H9 (cell line): ENCODE results near the gene ATP2A1. TPM values are rescaled to one million over a fixed set of nuclear protein-coding genes. Genes with fewer than 3 reads are reported as not detected.

Source experiments
- DNase-seq: peaks from one replicate; pipeline ENCODE4 v3.0.0-alpha.2; 2017
- H2AFZ ChIP-seq: one replicate; pipeline ENCODE4 v1.6.1; 2013; ENCODE audit warnings: mild to moderate bottlenecking, low read length, control low read depth, moderate library complexity
- H2AK5ac ChIP-seq: 2 replicates; pipeline ENCODE4 v1.6.1; 2013; ENCODE audit warnings: low read length, control low read depth, mixed read lengths; ENCODE audit not compliant: insufficient read length
- H2BK120ac ChIP-seq: one replicate; pipeline ENCODE4 v1.6.1; 2013; ENCODE audit warnings: low read depth, mild to moderate bottlenecking, low read length, control low read depth, inconsistent platforms; ENCODE audit not compliant: poor library complexity, severe bottlenecking
- H2BK12ac ChIP-seq: 2 replicates; pipeline ENCODE4 v1.6.1; 2013; ENCODE audit warnings: low read length, control low read depth, mixed read lengths, low read depth; ENCODE audit not compliant: insufficient read length
- H2BK15ac ChIP-seq: 2 replicates; pipeline ENCODE4 v1.6.1; 2013; ENCODE audit warnings: low read depth, low read length, control low read depth
- H2BK20ac ChIP-seq: one replicate; pipeline ENCODE4 v1.6.1; 2013; ENCODE audit warnings: low read depth, mild to moderate bottlenecking, low read length, control low read depth, inconsistent platforms; ENCODE audit not compliant: poor library complexity, severe bottlenecking
- H2BK5ac ChIP-seq: 2 replicates; pipeline ENCODE4 v1.6.1; 2013; ENCODE audit warnings: low read length, control low read depth, mixed read lengths; ENCODE audit not compliant: insufficient read length
- H3K14ac ChIP-seq: 2 replicates; pipeline ENCODE4 v1.6.1; 2013; ENCODE audit warnings: low read length, control low read depth; ENCODE audit not compliant: insufficient read depth
- H3K18ac ChIP-seq: 2 replicates; pipeline ENCODE4 v1.6.1; 2013; ENCODE audit warnings: low read depth, mild to moderate bottlenecking, mixed read lengths, low read length, control low read depth; ENCODE audit not compliant: insufficient read length
- H3K23ac ChIP-seq: 2 replicates; pipeline ENCODE4 v1.6.1; 2013; ENCODE audit warnings: low read length, control low read depth, mixed read lengths, low read depth; ENCODE audit not compliant: insufficient read length
- H3K23me2 ChIP-seq: 2 replicates; pipeline ENCODE4 v1.6.1; 2013; ENCODE audit warnings: low read depth, mild to moderate bottlenecking, mixed read lengths, low read length, control low read depth; ENCODE audit not compliant: insufficient read length, poor library complexity, severe bottlenecking
- H3K27ac ChIP-seq: 2 replicates; pipeline ENCODE4 v1.5.1; 2013; ENCODE audit warnings: low read length, control low read depth, mixed read lengths, low read depth; ENCODE audit not compliant: insufficient read length
- H3K27me3 ChIP-seq: 2 replicates; pipeline ENCODE4 v1.6.1; 2013; ENCODE audit warnings: low read length, control low read depth, inconsistent platforms; ENCODE audit not compliant: insufficient read depth
- H3K4ac ChIP-seq: 2 replicates; pipeline ENCODE4 v1.6.1; 2013; ENCODE audit warnings: low read depth, mild to moderate bottlenecking, control low read depth, inconsistent platforms, low read length, moderate library complexity
- H3K4me1 ChIP-seq: 2 replicates; pipeline ENCODE4 v1.6.1; 2013; ENCODE audit warnings: low read length, control low read depth, inconsistent platforms; ENCODE audit not compliant: insufficient read depth
- H3K4me2 ChIP-seq: 2 replicates; pipeline ENCODE4 v1.6.1; 2013; ENCODE audit warnings: low read length, control low read depth, mixed read lengths; ENCODE audit not compliant: insufficient read length, insufficient read depth
- H3K56ac ChIP-seq: 2 replicates; pipeline ENCODE4 v1.6.1; 2013; ENCODE audit warnings: low read depth, mild to moderate bottlenecking, mixed read lengths, low read length, control low read depth; ENCODE audit not compliant: insufficient read length
- H3K79me1 ChIP-seq: 2 replicates; pipeline ENCODE4 v1.6.1; 2013; ENCODE audit warnings: low read depth, mild to moderate bottlenecking, moderate library complexity, low read length, control low read depth, inconsistent platforms; ENCODE audit not compliant: insufficient read depth, poor library complexity, severe bottlenecking
- H3K79me2 ChIP-seq: 2 replicates; pipeline ENCODE4 v1.6.1; 2013; ENCODE audit warnings: low read length, control low read depth, inconsistent platforms; ENCODE audit not compliant: insufficient read depth
- H3K9ac ChIP-seq: 2 replicates; pipeline ENCODE4 v1.6.1; 2013; ENCODE audit warnings: low read length, control low read depth, mixed read lengths; ENCODE audit not compliant: insufficient read length; ENCODE audit errors: extremely low read depth
- H3K9me3 ChIP-seq: one replicate; pipeline ENCODE4 v1.6.1; 2013; ENCODE audit warnings: low read depth, low read length, inconsistent platforms; ENCODE audit not compliant: control insufficient read depth
- H3T11ph ChIP-seq: one replicate; pipeline ENCODE4 v1.6.1; 2013; ENCODE audit warnings: mild to moderate bottlenecking, low read length, control low read depth, inconsistent platforms
- H4K20me1 ChIP-seq: one replicate; pipeline ENCODE4 v1.6.1; 2013; ENCODE audit not compliant: control insufficient read depth, insufficient read length, insufficient read depth
- H4K5ac ChIP-seq: 2 replicates; pipeline ENCODE4 v1.6.1; 2013; ENCODE audit warnings: low read depth, mild to moderate bottlenecking, mixed read lengths, low read length, control low read depth; ENCODE audit not compliant: insufficient read length
- H4K8ac ChIP-seq: replicated peaks from 2 replicates; pipeline ENCODE4 v1.6.1; 2013; ENCODE audit warnings: low read length, control low read depth, mixed read lengths, low read depth; ENCODE audit not compliant: insufficient read length
- H4K91ac ChIP-seq: 2 replicates; pipeline ENCODE4 v1.6.1; 2013; ENCODE audit warnings: low read depth, mild to moderate bottlenecking, moderate library complexity, mixed read lengths, low read length, control low read depth; ENCODE audit not compliant: insufficient read length
- H3K27ac Mint-ChIP-seq, 3 experiments: 2 replicates in 2 of 3; 3 replicates in 1 of 3; pipeline ENCODE4 v1.8.0; 2020 to 2021; ENCODE audit warnings: mixed read lengths in 3 of 3, mild to moderate bottlenecking in 1 of 3, moderate library complexity in 1 of 3
- H3K27me3 Mint-ChIP-seq: 2 replicates; pipeline ENCODE4 v1.8.0; 2021; ENCODE audit warnings: low read depth, mild to moderate bottlenecking, moderate library complexity, mixed read lengths
- H3K36me3 Mint-ChIP-seq, 3 experiments: 2 replicates in 2 of 3; 3 replicates in 1 of 3; pipeline ENCODE4 v1.8.0; 2020 to 2021; ENCODE audit warnings: low read depth in 3 of 3, mixed read lengths in 3 of 3; ENCODE audit not compliant: insufficient read depth in 1 of 3
- H3K4me1 Mint-ChIP-seq, 2 experiments: 2 replicates each; pipeline ENCODE4 v1.8.0; 2020; ENCODE audit warnings: mixed read lengths in 2 of 2
- H3K4me3 Mint-ChIP-seq, 2 experiments: 2 replicates in 1 of 2; 3 replicates in 1 of 2; pipeline ENCODE4 v1.8.0; 2020 to 2021; ENCODE audit warnings: mild to moderate bottlenecking in 2 of 2, mixed read lengths in 2 of 2, moderate library complexity in 1 of 2
- H3K9me3 Mint-ChIP-seq, 2 experiments: 2 replicates in 1 of 2; 3 replicates in 1 of 2; pipeline ENCODE4 v1.8.0; 2020; ENCODE audit warnings: mild to moderate bottlenecking in 2 of 2, mixed read lengths in 2 of 2, moderate library complexity in 1 of 2
- WGBS: extraction: QIAGEN DNeasy Blood & Tissue Kit; methylation state at CpG from one replicate; pipeline ENCODE4 v1.1.7; 2013; ENCODE audit warnings: missing lambda C conversion rate, low lambda C conversion rate, mixed read lengths; ENCODE audit not compliant: insufficient read length; ENCODE audit errors: extremely low coverage; 5-methylcytosine and 5-hydroxymethylcytosine counted together
- total RNA-seq: library from RNA; stranded (reverse); gene quantifications from 2 replicates; pipeline ENCODE4 v1.2.1, GENCODE V29; 2021
- TF ChIP-seq, protein P1 (sequence below): fragments of 200-600 bp; sonication (generic); conservative IDR thresholded peaks from 3 replicates; pipeline ENCODE4 v1.8.0; 2021; ENCODE audit warnings: antibody characterized with exemption, mild to moderate bottlenecking

The ATP2A1 gene
- total RNA-seq, 1 experiment from 2014 or later, result 4.6 TPM

- no peak for DNase-seq
- H3K4me1 ChIP-seq, result no peaks in the 10 kb centered on the region
- WGBS, result no CpG with 5 or more reads among the region's 4 CpGs
- Mint-ChIP-seq H3K36me3 (no peaks in the 10 kb centered on the region; a peak in 1 of 7 replicates), H3K27ac (no peak overlapping the region), H3K27me3 (no peaks in the 10 kb centered on the region), H3K4me1 (no peaks in the 10 kb centered on the region), H3K9me3 (no peaks in the 10 kb centered on the region), H3K4me3 (no peak overlapping the region)
- H3K18ac ChIP-seq, result no peak overlapping the region
- no peak overlapping the region for H2AK5ac ChIP-seq
- TF ChIP-seq, protein P1, sequence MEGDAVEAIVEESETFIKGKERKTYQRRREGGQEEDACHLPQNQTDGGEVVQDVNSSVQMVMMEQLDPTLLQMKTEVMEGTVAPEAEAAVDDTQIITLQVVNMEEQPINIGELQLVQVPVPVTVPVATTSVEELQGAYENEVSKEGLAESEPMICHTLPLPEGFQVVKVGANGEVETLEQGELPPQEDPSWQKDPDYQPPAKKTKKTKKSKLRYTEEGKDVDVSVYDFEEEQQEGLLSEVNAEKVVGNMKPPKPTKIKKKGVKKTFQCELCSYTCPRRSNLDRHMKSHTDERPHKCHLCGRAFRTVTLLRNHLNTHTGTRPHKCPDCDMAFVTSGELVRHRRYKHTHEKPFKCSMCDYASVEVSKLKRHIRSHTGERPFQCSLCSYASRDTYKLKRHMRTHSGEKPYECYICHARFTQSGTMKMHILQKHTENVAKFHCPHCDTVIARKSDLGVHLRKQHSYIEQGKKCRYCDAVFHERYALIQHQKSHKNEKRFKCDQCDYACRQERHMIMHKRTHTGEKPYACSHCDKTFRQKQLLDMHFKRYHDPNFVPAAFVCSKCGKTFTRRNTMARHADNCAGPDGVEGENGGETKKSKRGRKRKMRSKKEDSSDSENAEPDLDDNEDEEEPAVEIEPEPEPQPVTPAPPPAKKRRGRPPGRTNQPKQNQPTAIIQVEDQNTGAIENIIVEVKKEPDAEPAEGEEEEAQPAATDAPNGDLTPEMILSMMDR, result no peak
- H2AFZ ChIP-seq, result no peak overlapping the region
- no peak overlapping the region for H3K56ac ChIP-seq
- no peaks in the 10 kb centered on the region for H3K79me1 ChIP-seq
- no peak overlapping the region for H3T11ph ChIP-seq
- H3K9me3 ChIP-seq, result no peaks in the 10 kb centered on the region
- H3K14ac ChIP-seq, result no peak overlapping the region
- H2BK120ac ChIP-seq, result no peak overlapping the region
- H4K91ac ChIP-seq, result no peak overlapping the region
- no peak overlapping the region for H2BK15ac ChIP-seq
- no peaks in the 10 kb centered on the region for H3K79me2 ChIP-seq
- no peak overlapping the region for H3K9ac ChIP-seq
- H4K8ac ChIP-seq, result no peak overlapping the region
- H2BK5ac ChIP-seq, result no peak overlapping the region
- H3K23me2 ChIP-seq, result no peaks in the 10 kb centered on the region
- H3K4ac ChIP-seq, result no peak overlapping the region
- no peak overlapping the region for H2BK12ac ChIP-seq
- no peak overlapping the region for H3K23ac ChIP-seq
- no peaks in the 10 kb centered on the region for H3K27me3 ChIP-seq
- H3K27ac ChIP-seq, result no peak overlapping the region
- H2BK20ac ChIP-seq, result no peak overlapping the region
- no peak overlapping the region for H4K5ac ChIP-seq
- no peaks in the 10 kb centered on the region for H4K20me1 ChIP-seq
- no peak overlapping the region for H3K4me2 ChIP-seq
Measured at GRCh38 chr16:28895609-28896008, 17.3 kb downstream of the ATP2A1 start.
